Stimulated activated CD8-positive, alpha-beta memory T cell treated with anti-CD3 and anti-CD28 coated beads, Interleukin-15, amount 100 ng/mL, for 1 hour (primary cell): ENCODE results near the gene TBL1XR1.
"Not testable (repeated sequence)": the region's sequence is repeated elsewhere in the genome, so short reads cannot be mapped to it uniquely, and the experiment has no call there.

Source experiments
- DNase-seq: peaks from one replicate; pipeline ENCODE4 v3.0.0-alpha.2; 2020; ENCODE audit warnings: low read depth

TBL1XR1 gene

GRCh38 chr3:177013681-177014280, 183.5 kb downstream of the TBL1XR1 start:
- DNase-seq = no peak

- DNase-seq = no peak
These were observed 191.4 kb downstream of the TBL1XR1 start for GRCh38 chr3:177005718-177006405.

- DNase-seq = not testable (repeated sequence)
These were observed 197.1 kb downstream of the TBL1XR1 start for GRCh38 chr3:177000159-177000558.

GRCh38 chr3:176995946-176996345, 201.3 kb downstream of the TBL1XR1 start:
- no peak for DNase-seq

- DNase-seq = no peak
These were observed 202.1 kb downstream of the TBL1XR1 start for GRCh38 chr3:176994891-176995781.

- no peak for DNase-seq
These were observed 202.9 kb downstream of the TBL1XR1 start for GRCh38 chr3:176994393-176994792.

- no peak for DNase-seq
These were observed 204.3 kb downstream of the TBL1XR1 start for GRCh38 chr3:176992978-176993377.

GRCh38 chr3:176992565-176992964, 204.7 kb downstream of the TBL1XR1 start:
- DNase-seq = no peak

- no peak for DNase-seq
These were observed 208.5 kb downstream of the TBL1XR1 start for GRCh38 chr3:176988795-176989194.

GRCh38 chr3:176987901-176988650, 209.2 kb downstream of the TBL1XR1 start:
- no peak for DNase-seq

- DNase-seq = no peak
These were observed 218.8 kb downstream of the TBL1XR1 start for GRCh38 chr3:176978441-176978840.

GRCh38 chr3:176977331-176977730, 220.0 kb downstream of the TBL1XR1 start:
- no peak for DNase-seq

GRCh38 chr3:176976586-176976985, 220.7 kb downstream of the TBL1XR1 start:
- no peak for DNase-seq

- no peak for DNase-seq
These were observed 223.0 kb downstream of the TBL1XR1 start for GRCh38 chr3:176974279-176974678.

- no peak for DNase-seq
These were observed 225.6 kb downstream of the TBL1XR1 start for GRCh38 chr3:176971613-176972174.

GRCh38 chr3:176970770-176971169, 226.5 kb downstream of the TBL1XR1 start:
- DNase-seq = no peak

GRCh38 chr3:176969506-176969905, 227.8 kb downstream of the TBL1XR1 start:
- no peak for DNase-seq
